ENCODE data around the gene ARIH2.

The ARIH2 gene

GRCh38 chr3:48929358-48930035, 10.9 kb downstream of the ARIH2 start:
- DNase-seq, result no peak

- DNase-seq, result no peak
Measured at GRCh38 chr3:48930590-48930989, 11.9 kb downstream of the ARIH2 start.

DNA sequence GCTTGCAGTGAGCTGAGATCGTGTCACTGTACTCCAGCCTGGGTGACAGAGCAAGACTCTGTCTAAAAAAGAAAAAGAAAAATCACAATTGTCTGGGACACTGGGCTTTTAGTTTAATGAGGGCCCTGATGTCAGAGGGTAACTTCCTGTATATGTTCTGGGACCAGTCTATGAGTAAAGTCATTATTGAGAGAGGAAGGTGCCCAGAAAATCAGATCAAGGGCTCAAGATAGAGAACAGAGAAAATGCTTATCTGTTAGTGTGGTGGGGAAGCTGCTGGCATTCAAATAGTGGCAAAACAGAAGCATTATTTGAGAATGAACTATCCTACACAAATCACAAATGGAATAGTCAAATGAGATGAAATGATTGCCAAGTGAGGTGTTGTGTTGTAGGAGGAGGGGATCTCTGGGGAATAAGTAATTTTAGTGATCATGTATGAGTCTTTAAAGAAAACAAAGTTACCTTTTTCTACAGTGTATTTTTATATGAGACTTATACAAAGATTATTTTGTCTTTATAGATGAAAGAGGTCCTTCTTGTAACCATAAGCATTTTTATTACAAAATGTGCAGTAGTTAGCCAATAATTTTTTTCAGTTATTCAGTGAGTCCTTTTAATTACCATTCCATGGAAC, 13.4 kb downstream of the ARIH2 start:
- no peak for DNase-seq

DNA sequence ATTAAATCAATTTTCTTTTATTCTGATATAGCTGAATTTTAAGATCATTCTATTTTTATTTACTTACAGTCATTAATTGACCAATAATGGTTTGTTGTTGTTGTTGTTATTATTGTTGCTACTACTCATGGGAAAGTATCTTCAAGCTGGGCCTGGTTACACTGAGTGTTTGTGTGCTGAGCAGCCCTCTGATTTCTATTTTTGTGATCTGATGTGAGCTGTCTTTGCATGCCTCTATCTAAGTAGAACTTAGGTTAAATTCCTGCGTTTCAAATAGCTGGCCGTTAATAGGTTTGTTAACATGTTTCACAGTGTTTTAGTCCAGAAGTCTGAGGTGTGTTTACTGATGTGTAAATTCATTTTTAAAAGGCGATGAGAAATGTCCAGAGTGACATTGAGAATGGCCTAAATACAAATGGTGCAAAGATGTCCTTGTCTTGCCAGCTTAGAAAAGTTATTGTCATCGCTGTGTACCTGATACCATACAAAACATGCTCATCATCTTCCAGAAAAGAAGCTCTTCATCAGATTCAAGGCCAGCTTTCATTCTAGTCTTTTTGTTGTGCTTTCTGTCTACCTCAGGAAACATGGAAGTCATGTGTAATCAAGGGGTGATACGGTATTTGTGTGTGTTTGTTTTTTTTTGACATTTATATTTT, 15.8 kb downstream of the ARIH2 start:
- no peak for DNase-seq

- no peak for DNase-seq
Measured at GRCh38 chr3:48935530-48935929, 16.9 kb downstream of the ARIH2 start.

- DNase-seq, result no peak
Measured at GRCh38 chr3:48938156-48938555, 19.5 kb downstream of the ARIH2 start.

GRCh38 chr3:48938689-48939088, 20.0 kb downstream of the ARIH2 start:
- DNase-seq, result no peak

- no peak for DNase-seq
Measured at GRCh38 chr3:48945432-48945831, 26.8 kb downstream of the ARIH2 start.

GRCh38 chr3:48945891-48946549, 27.4 kb downstream of the ARIH2 start:
- DNase-seq, result no peak

DNA sequence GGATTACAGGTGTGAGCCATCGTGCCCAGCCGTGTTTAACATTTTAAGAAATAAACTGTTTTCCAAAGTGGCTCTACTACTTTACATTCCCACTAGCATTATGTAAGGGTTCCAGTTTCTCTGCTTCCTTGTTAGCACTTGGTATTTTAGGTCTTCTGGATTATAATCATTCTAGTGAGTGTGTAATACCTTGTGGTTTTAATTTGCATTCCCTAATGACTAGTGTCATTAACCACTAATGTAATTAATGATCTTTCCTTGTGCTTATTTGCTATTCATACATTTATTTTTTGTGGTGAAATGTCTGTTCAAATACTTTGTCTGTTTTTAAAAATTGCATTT, 30.7 kb downstream of the ARIH2 start:
- DNase-seq, result no peak

DNA sequence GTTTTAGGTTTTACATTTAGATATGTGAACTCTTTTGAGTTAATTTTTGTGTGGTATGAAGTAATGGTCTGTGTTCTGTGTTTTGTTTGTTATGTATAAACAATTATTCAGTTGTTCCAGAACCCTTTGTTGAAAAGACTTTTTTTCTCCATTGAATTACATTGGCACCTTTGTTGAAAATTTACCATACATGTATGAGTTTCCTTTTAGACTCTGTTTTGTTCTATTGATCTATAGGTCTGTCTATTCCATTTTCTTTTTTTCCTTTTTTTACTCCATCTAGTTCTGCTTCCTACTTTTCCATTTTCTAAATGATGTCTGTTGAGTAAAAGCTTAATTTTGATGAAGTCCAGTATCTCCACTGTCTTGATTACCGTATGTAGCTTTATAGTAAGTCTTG, 31.4 kb downstream of the ARIH2 start:
- DNase-seq, result no peak

GRCh38 chr3:48951764-48952163, 33.1 kb downstream of the ARIH2 start:
- no peak for DNase-seq

- peak; percentile 12 to 19 for DNase-seq
Measured at GRCh38 chr3:48952510-48953118, 34.0 kb downstream of the ARIH2 start.

GRCh38 chr3:48957006-48957705, 38.5 kb downstream of the ARIH2 start:
- DNase-seq, result no peak

DNA sequence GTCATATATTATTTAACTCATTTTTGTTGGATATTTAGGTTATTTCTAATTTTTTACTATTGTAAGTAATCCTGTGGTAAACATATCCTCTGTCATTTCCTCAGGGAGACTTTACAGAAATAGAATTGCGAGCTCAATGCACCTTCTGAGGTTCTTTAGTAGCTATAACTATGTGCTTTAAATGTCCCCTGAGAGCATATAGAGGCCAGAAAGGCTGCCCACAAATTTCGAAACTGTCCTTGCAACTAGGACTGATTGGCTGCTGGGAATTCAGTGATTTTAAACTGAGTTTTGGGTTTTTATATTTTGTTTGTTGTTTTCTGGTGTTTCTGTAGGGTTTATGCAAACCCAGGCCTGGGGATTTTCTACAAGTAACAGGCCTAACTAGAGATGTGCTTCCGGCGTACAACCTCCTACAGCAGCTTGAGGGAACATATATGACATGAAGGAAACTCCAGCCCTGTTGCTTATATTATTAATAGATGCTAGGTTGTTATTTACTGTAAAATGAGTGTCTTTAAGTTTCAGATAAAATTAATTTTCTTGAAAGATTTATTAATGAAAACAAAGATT, 42.3 kb downstream of the ARIH2 start:
- DNase-seq, result no peak

GRCh38 chr3:48962340-48962739, 43.7 kb downstream of the ARIH2 start:
- no peak for DNase-seq

- DNase-seq, result no peak
Measured at GRCh38 chr3:48962939-48963338, 44.3 kb downstream of the ARIH2 start.

DNA sequence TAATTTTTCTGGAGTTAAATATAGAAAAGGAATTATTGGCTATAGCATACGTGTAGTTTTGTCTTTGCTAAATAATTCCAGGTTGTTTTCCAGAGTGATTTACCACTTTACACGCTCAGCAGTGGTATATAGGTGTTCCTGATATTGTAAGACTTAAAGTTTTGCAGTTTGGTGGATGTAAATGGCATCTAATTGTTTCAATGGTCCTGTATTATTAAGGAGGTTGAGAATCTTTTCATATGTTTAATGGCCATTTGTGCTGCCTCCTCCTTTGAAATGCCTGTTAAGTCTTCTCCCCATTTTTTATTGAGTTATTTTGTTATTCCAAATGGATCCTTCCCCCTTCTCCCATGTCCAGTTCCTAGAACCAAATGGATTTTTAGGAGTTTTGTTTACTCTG, 44.9 kb downstream of the ARIH2 start:
- DNase-seq, result no peak

- DNase-seq, result no peak
Measured at GRCh38 chr3:48966367-48966766, 47.7 kb downstream of the ARIH2 start.

- no peak for DNase-seq
Measured at GRCh38 chr3:48966876-48967361, 48.3 kb downstream of the ARIH2 start.

DNA sequence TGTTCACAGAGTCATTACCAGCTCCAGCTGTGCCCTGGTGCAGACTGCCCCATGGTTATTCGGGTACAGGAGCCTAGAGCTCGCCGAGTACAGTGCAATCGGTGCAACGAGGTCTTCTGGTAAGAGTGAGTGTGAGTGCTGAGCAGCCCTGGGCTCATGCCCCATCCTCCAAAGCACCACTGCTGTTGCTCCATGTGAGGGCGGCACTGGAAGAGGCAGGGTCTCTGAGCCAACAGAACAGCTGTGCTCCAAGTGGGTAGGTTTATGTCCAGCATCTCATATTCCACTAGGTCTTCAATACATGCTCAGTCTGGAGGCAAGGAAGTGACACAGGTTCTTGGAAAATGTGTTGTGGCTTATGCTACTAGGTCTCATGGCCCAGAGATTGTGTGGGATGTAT, 51.9 kb downstream of the ARIH2 start:
- DNase-seq, result no peak
